Vagina (tissue), 2 donors: ENCODE data around the gene ARPC1A. TPM values are rescaled to one million over a fixed set of nuclear protein-coding genes. Genes with fewer than 3 reads are reported as not detected.

Source experiments
- DNase-seq, 2 donors: peaks; one replicate each; pipeline ENCODE4 v3.0.0-alpha.2; 2017; ENCODE audit errors: extremely low spot score in 2 of 2
- H3K27ac ChIP-seq: fragments of 200-600 bp; sonication (generic); one replicate; pipeline ENCODE4 v1.5.1; 2019
- H3K27me3 ChIP-seq: fragments of 200-600 bp; sonication (generic); one replicate; pipeline ENCODE4 v1.5.1; 2019
- H3K36me3 ChIP-seq, 2 donors: fragments of 200-600 bp; sonication (generic); one replicate each; pipeline ENCODE4 v1.5.1; 2017 to 2019
- H3K4me1 ChIP-seq: fragments of 200-600 bp; sonication (generic); one replicate; pipeline ENCODE4 v1.5.1; 2019
- H3K4me3 ChIP-seq, 2 donors: fragments of 200-600 bp; sonication (generic); 1 replicate in 1 of 2; 2 replicates in 1 of 2; pipeline ENCODE4 v1.5.1; 2016 to 2019
- H3K9me3 ChIP-seq: fragments of 200-600 bp; sonication (generic); one replicate; pipeline ENCODE4 v1.5.1; 2019
- POLR2A ChIP-seq, 2 donors: fragments of 450-650 bp; IDR thresholded peaks; one replicate each; pipeline ENCODE4 v1.6.1; 2017; ENCODE audit warnings: antibody characterized with exemption in 2 of 2, mild to moderate bottlenecking in 2 of 2, moderate library complexity in 2 of 2
- POLR2AphosphoS5 ChIP-seq, 2 donors: sonication (generic); formaldehyde crosslinking; IDR thresholded peaks; one replicate each; pipeline ENCODE4 v1.9.0; 2017; ENCODE audit warnings: antibody characterized with exemption in 2 of 2, mild to moderate bottlenecking in 2 of 2, low read depth in 1 of 2; ENCODE audit not compliant: insufficient read depth in 1 of 2
- intact Hi-C: fragments of 100-400 bp; cut with DNase I; formaldehyde crosslinking; loops from one replicate; pipeline ENCODE4 v1.15.1; 2023
- total RNA-seq: library from RNA; depleted of rRNA; stranded (reverse); fragments of >200 nt; gene quantifications from one replicate; pipeline ENCODE4 v1.2.3, GENCODE V29; 2016
- TF ChIP-seq, protein P1 (sequence below), 3 experiments: fragments of 450-650 bp in 2 of 3; fragments of 200-600 bp in 1 of 3; sonication (generic) in 1 of 3; IDR thresholded peaks; one replicate each; pipeline ENCODE4 v1.5.1; 2017 to 2019; ENCODE audit warnings: antibody characterized with exemption in 3 of 3, mild to moderate bottlenecking in 2 of 3, moderate library complexity in 2 of 3

ARPC1A gene
- total RNA-seq, 1 donor from 2014 or later = 106 TPM

DNA sequence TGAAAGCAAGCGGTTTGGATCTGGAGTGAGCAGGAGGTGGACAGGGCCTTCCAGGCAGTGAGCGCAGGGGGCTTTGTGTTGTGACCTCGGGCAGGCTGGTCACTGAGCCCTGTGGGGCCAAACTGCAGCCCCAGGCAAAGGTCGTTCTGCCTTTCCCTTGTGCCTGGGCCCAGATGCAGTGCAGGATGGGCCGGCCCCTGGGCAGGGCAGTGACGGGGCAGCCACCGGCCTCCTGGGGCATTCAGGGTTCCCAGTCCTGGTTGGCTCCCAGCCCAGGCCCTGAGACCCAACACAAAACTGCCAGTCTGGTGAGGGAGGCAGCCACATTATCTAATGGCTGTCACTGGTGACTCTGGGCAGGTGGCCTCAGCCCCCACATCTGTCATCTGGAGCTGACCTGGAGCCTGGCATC lies 56.0 kb downstream of the ARPC1A start:
- DNase-seq = no peak
- H3K9me3 ChIP-seq = no peaks in the 10 kb centered on the region
- no peak for TF ChIP-seq POLR2A (IDR thresholded peaks at IDR 0.05)
- TF ChIP-seq POLR2AphosphoS5 (IDR thresholded peaks at IDR 0.05; ENCODE audit: insufficient read depth in 1 of 2, low read depth in 1 of 2) = no peak
- TF ChIP-seq, protein P1, sequence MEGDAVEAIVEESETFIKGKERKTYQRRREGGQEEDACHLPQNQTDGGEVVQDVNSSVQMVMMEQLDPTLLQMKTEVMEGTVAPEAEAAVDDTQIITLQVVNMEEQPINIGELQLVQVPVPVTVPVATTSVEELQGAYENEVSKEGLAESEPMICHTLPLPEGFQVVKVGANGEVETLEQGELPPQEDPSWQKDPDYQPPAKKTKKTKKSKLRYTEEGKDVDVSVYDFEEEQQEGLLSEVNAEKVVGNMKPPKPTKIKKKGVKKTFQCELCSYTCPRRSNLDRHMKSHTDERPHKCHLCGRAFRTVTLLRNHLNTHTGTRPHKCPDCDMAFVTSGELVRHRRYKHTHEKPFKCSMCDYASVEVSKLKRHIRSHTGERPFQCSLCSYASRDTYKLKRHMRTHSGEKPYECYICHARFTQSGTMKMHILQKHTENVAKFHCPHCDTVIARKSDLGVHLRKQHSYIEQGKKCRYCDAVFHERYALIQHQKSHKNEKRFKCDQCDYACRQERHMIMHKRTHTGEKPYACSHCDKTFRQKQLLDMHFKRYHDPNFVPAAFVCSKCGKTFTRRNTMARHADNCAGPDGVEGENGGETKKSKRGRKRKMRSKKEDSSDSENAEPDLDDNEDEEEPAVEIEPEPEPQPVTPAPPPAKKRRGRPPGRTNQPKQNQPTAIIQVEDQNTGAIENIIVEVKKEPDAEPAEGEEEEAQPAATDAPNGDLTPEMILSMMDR (IDR thresholded peaks at IDR 0.05) = no peak
- no peaks in the 10 kb centered on the region for H3K27me3 ChIP-seq
- no peak overlapping the region for H3K27ac ChIP-seq
- H3K4me1 ChIP-seq = peaks cover 38% of the 10 kb centered on the region
- intact Hi-C loops = no loop called here
- no peak overlapping the region for H3K4me3 ChIP-seq
- peaks cover 0 to 13% of the 10 kb centered on the region in 2 donors for H3K36me3 ChIP-seq

DNA sequence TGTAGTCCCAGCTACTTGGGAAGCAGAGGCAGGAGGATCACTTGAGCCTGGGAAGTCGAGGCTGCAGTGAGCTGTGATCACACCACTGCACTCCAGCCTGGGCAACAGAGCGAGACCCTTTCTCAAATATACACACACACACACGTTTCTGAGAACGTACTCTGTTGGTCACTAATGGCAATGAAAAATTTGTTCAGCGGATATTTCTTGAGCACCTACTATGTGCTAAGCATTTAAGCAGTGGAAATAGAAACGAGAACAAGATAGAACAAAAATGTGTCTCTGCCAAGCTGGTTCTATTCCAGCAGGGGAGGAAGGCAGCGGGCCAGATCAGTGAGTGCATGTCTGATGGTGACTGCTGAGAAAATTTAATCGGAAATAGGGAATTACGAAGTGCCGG lies 57.5 kb downstream of the ARPC1A start:
- TF ChIP-seq, protein P1 (IDR thresholded peaks at IDR 0.05) = no peak
- TF ChIP-seq POLR2A (IDR thresholded peaks at IDR 0.05) (no peak), POLR2AphosphoS5 (IDR thresholded peaks at IDR 0.05; ENCODE audit: insufficient read depth in 1 of 2, low read depth in 1 of 2) (no peak)
- DNase-seq = no peak
- Histone ChIP-seq H3K27me3 (no peaks in the 10 kb centered on the region), H3K9me3 (no peaks in the 10 kb centered on the region), H3K4me3 (no peak overlapping the region), H3K27ac (no peak overlapping the region), H3K4me1 (peaks cover 33% of the 10 kb centered on the region), H3K36me3 (peaks cover 0 to 18% of the 10 kb centered on the region in 2 donors)
- intact Hi-C loops = no loop called here

DNA sequence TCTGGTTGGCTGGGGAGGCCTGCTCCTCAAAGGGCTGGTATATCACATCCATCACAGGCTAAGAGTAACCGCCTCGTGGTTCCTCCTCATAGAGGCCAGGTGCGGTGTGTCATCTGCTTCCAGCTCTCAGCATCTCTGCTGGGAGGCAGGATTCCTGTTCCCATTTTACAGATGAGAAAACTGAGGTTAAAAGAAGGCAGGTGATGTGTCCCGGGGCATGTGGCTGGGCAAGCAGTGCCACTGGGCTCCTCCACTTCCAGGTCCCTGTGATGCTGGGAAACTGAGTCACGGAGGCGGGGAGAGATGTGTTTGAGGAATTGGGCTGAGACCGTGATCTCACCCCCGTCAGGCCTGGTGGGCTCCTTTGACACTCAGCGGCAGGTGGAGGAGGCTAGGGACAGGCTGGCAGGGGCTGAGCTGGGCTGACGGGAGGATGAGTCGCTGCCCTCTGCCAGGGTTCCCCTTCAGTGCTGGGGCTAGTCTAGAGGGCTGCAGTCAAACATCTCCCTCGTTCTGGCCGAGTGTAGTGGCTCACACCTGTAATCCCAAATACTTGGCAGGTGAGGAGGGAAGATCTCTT lies 58.2 kb downstream of the ARPC1A start:
- H3K27ac ChIP-seq = no peak overlapping the region
- H3K27me3 ChIP-seq = no peaks in the 10 kb centered on the region
- peaks cover 0 to 22% of the 10 kb centered on the region in 2 donors for H3K36me3 ChIP-seq

DNA sequence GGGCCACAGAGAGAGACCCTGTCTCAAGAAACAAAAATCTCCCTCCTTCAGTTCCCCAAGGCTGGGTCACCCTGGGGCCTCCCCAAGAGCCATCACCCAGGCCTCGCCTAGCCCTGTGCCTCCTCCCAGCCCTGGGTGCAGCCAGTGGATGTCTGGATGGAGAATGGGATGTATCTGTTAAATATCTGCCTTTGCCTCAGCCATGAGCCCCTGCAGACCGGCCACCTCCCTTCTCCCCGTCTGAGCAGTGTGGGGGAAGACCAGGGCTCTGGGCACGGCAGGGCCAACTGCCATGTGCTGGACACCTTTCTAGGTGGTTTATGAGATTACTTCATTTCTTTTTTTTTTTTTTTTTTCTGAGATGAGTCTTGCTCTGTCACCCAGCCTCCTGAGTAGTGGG lies 58.8 kb downstream of the ARPC1A start:
- no peaks in the 10 kb centered on the region for H3K9me3 ChIP-seq
- peaks cover 0 to 28% of the 10 kb centered on the region in 2 donors for H3K36me3 ChIP-seq
- H3K27ac ChIP-seq = no peak overlapping the region
- no peak overlapping the region for H3K4me3 ChIP-seq
- intact Hi-C loops = no loop called here
- TF ChIP-seq POLR2A (IDR thresholded peaks at IDR 0.05) = no peak
- TF ChIP-seq, protein P1 (IDR thresholded peaks at IDR 0.05) = no peak
- TF ChIP-seq POLR2AphosphoS5 (IDR thresholded peaks at IDR 0.05; ENCODE audit: insufficient read depth in 1 of 2, low read depth in 1 of 2) = no peak
- H3K27me3 ChIP-seq = no peaks in the 10 kb centered on the region
- peaks cover 20% of the 10 kb centered on the region for H3K4me1 ChIP-seq
- DNase-seq = no peak

More for the DNA sequence above, 58.2 kb downstream of the ARPC1A start:
- intact Hi-C loops = no loop called here
- Histone ChIP-seq H3K9me3 (no peaks in the 10 kb centered on the region), H3K4me3 (no peak overlapping the region), H3K4me1 (peaks cover 27% of the 10 kb centered on the region)
- no peak for DNase-seq
- TF ChIP-seq, protein P1 (IDR thresholded peaks at IDR 0.05) = no peak
- TF ChIP-seq POLR2A (IDR thresholded peaks at IDR 0.05) (no peak), POLR2AphosphoS5 (IDR thresholded peaks at IDR 0.05; ENCODE audit: insufficient read depth in 1 of 2, low read depth in 1 of 2) (no peak)

DNA sequence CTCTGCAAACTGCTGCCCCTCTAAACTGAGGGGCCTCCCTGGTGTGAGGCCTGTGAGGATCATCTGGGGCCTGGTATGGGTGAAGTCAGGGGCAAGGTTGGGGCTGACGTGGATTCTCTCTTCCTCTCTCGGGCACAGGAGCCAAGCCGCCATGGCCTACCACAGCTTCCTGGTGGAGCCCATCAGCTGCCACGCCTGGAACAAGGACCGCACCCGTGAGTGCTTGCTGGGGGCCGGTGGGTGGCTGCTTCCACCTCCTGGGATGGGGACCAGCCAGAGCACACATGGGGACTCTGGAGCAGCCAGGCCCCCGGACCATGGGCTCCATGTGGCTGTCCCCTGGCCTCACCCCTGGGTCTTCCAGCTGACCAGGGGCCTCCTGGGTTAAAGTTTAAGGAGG lies 59.9 kb downstream of the ARPC1A start:
- intact Hi-C loops = no loop called here
- Histone ChIP-seq H3K27ac (no peak overlapping the region), H3K9me3 (no peaks in the 10 kb centered on the region), H3K36me3 (peaks cover 0 to 34% of the 10 kb centered on the region in 2 donors), H3K27me3 (no peaks in the 10 kb centered on the region), H3K4me1 (peaks cover 10% of the 10 kb centered on the region), H3K4me3 (no peak overlapping the region)
- no peak for DNase-seq
- TF ChIP-seq, protein P1 (IDR thresholded peaks at IDR 0.05) = no peak
- no peak for TF ChIP-seq POLR2A (IDR thresholded peaks at IDR 0.05)
- no peak for TF ChIP-seq POLR2AphosphoS5 (IDR thresholded peaks at IDR 0.05; ENCODE audit: insufficient read depth in 1 of 2, low read depth in 1 of 2)
